ENCODE data around the gene CAMK2N2. TPM values are rescaled to one million over a fixed set of nuclear protein-coding genes. Genes with fewer than 3 reads are reported as not detected.
A peak's percentile ranks its signal among the peaks of the same experiment; 100 is the strongest.

Gene CAMK2N2
- total and polyA plus RNA-seq, 2 of the 4 experiments (the other 2 are of a cell fraction), result 0.34 TPM; not detected in 1

DNA sequence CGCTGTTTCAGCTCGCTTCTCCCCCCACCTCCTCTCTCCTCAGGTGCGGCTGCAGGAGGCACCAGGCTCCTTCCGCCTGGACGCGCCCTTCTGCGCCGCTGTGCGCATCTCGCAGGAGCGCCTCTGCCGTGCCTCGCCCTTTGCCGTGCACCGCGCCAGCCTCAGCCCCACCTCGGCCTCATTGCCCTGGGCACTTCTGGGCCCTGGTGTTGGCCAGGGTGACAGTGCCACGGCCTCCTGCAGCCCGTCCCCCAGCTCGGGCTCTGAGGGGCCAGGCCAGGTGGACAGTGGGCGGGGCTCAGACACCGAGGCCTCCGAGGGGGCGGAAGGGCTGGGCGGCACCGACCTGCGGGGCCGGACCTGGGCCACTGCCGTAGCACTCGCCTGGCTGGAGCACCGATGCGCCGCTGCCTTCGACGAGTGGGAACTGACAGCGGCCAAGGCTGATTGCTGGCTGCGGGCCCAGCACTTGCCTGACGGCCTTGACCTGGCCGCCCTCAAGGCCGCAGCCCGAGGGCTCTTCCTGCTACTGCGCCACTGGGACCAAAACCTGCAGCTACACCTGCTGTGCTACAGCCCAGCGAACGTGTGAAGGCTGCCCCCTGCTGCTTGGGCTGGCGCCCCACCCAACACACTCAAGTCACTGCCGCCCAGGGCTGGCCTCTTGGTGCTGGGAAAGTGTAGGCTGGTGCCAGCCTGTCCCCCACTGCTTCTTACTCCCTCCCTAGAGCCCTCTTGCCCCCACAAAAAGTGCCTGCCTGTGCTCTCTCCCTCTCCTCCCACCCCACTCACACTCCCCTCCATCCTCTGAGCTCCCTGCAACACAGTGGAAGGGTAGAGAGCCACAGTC, 19.7 kb downstream of the CAMK2N2 start:
- H3K9me3 ChIP-seq (ENCODE audit: control insufficient read depth, insufficient read depth, low read length), result no peaks in the 10 kb centered on the region
- peak overlapping the region; percentile 70 for H2AK9ac ChIP-seq (replicated peaks; ENCODE audit: low read depth, low read length, poor library complexity)
- H3K9me1 ChIP-seq (ENCODE audit: insufficient read depth, low read length), result no peaks in the 10 kb centered on the region
- no peak overlapping the region for H2BK5ac ChIP-seq (ENCODE audit: low read depth, low read length, poor library complexity, severe bottlenecking)
- ATAC-seq (ENCODE audit: low read depth), result peak; percentile 72
- intact Hi-C loops (cut with micrococcal nuclease), result no loop called here
- dilution Hi-C loops (cut with HindIII; ENCODE audit: low sequenced_read_pairs, unreplicated experiment), result no loop called here
- no peak overlapping the region for H3K18ac ChIP-seq (ENCODE audit: low read depth, low read length)
- no peak overlapping the region for H2BK20ac ChIP-seq (ENCODE audit: low read depth, low read length)
- H3K4me1 ChIP-seq (ENCODE audit: control insufficient read depth, insufficient read depth, low read length), result no peaks in the 10 kb centered on the region
- peaks cover 33% of the 10 kb centered on the region for H3K36me3 ChIP-seq (ENCODE audit: control insufficient read depth, insufficient read depth, low read length)
- no peak overlapping the region for H3K27ac ChIP-seq (ENCODE audit: insufficient read depth, low read length)
- WGBS, 2 experiments (ENCODE audit: extremely low coverage in 2 of 2, insufficient read length in 1 of 2), result 22% methylated on average over 24 of the region's 46 CpGs; no CpG with 5 or more reads in 1 of the 2 experiments
- BruUV-seq (replicated peaks), result no TSS peak
- H2AFZ ChIP-seq (replicated peaks; ENCODE audit: low read length, poor library complexity), result peak overlapping the region; percentile 29
- no peak overlapping the region for H3K23ac ChIP-seq (ENCODE audit: low read depth, low read length)
- POLR2A ChIA-PET (ENCODE audit: unreplicated experiment), result no interaction called here
- peaks cover 0 to 10% of the 10 kb centered on the region in 2 experiments; a peak in 1 of 4 replicates for H3K79me1 ChIP-seq (ENCODE audit: low read depth in 1 of 2, low read length in 2 of 2)
- H4K20me1 ChIP-seq (ENCODE audit: insufficient read depth, low read length), result peaks cover 14% of the 10 kb centered on the region
- no peak overlapping the region for H3K56ac ChIP-seq (ENCODE audit: extremely low read depth, insufficient read depth, low read length)
- no peak overlapping the region for H4K91ac ChIP-seq (ENCODE audit: insufficient read depth, low read depth, low read length)
- H3K14ac ChIP-seq (replicated peaks; ENCODE audit: low read depth, low read length), result no peak overlapping the region
- peaks cover 5% of the 10 kb centered on the region; the same call in 1 of the 2 replicates for H3K27me3 ChIP-seq (ENCODE audit: control insufficient read depth, insufficient read depth, low read length)
- H3K9ac ChIP-seq (ENCODE audit: low read depth, low read length), result no peak overlapping the region
- DNase-seq, result peak; percentile 21
- no peak overlapping the region for H3K4me2 ChIP-seq (ENCODE audit: low read depth, low read length)
- no peak overlapping the region for H3K4me3 ChIP-seq (ENCODE audit: insufficient read depth, low read depth, low read length)
- H2BK15ac ChIP-seq (ENCODE audit: low read depth, low read length), result no peak overlapping the region
- no peak overlapping the region for H4K8ac ChIP-seq (ENCODE audit: low read depth in 2 of 2, low read length in 2 of 2)
- H4K5ac ChIP-seq (ENCODE audit: low read depth, low read length), result no peak overlapping the region
- H2AK5ac ChIP-seq (ENCODE audit: low read depth, low read length), result no peak overlapping the region
- H2BK120ac ChIP-seq (ENCODE audit: low read depth, low read length), result no peak overlapping the region
- in situ Hi-C loops (cut with MboI; ENCODE audit: low sequenced_read_pairs), result no loop called here
- no peak overlapping the region for H3K4ac ChIP-seq (ENCODE audit: low read depth, low read length)
- CTCF ChIA-PET, result no interaction called here
- TF ChIP-seq, protein P1, sequence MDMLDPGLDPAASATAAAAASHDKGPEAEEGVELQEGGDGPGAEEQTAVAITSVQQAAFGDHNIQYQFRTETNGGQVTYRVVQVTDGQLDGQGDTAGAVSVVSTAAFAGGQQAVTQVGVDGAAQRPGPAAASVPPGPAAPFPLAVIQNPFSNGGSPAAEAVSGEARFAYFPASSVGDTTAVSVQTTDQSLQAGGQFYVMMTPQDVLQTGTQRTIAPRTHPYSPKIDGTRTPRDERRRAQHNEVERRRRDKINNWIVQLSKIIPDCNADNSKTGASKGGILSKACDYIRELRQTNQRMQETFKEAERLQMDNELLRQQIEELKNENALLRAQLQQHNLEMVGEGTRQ (IDR thresholded peaks at IDR 0.05; ENCODE audit: low read depth, low read length), result no peak
- TF ChIP-seq SMC3 (IDR thresholded peaks at IDR 0.05; ENCODE audit: low read depth, low read length) (peak; percentile 44), CEBPB (IDR thresholded peaks at IDR 0.05; ENCODE audit: low read depth, low read length) (no peak), MAZ (IDR thresholded peaks at IDR 0.05; ENCODE audit: borderline replicate concordance, low read depth, low read length) (no peak), POLR2A (IDR thresholded peaks at IDR 0.05; ENCODE audit: low read depth, low read length) (no peak), RAD21 (IDR thresholded peaks at IDR 0.05; ENCODE audit: low read length) (peak; percentile 54), BHLHE40 (IDR thresholded peaks at IDR 0.05; ENCODE audit: low read depth, low read length) (no peak), CHD1 (IDR thresholded peaks at IDR 0.05; ENCODE audit: low read depth, low read length) (no peak), MXI1 (IDR thresholded peaks at IDR 0.05; ENCODE audit: borderline replicate concordance, low read depth, low read length) (no peak), MAFK (IDR thresholded peaks at IDR 0.05; ENCODE audit: low read depth, low read length) (no peak), FOS (IDR thresholded peaks at IDR 0.05; ENCODE audit: low read depth, low read length) (no peak), RCOR1 (IDR thresholded peaks at IDR 0.05; ENCODE audit: insufficient replicate concordance, low read length) (no peak), NFE2L2 (IDR thresholded peaks at IDR 0.05; ENCODE audit: low read depth, low read length) (no peak)
- TF ChIP-seq, protein P2, sequence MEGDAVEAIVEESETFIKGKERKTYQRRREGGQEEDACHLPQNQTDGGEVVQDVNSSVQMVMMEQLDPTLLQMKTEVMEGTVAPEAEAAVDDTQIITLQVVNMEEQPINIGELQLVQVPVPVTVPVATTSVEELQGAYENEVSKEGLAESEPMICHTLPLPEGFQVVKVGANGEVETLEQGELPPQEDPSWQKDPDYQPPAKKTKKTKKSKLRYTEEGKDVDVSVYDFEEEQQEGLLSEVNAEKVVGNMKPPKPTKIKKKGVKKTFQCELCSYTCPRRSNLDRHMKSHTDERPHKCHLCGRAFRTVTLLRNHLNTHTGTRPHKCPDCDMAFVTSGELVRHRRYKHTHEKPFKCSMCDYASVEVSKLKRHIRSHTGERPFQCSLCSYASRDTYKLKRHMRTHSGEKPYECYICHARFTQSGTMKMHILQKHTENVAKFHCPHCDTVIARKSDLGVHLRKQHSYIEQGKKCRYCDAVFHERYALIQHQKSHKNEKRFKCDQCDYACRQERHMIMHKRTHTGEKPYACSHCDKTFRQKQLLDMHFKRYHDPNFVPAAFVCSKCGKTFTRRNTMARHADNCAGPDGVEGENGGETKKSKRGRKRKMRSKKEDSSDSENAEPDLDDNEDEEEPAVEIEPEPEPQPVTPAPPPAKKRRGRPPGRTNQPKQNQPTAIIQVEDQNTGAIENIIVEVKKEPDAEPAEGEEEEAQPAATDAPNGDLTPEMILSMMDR (conservative IDR thresholded peaks at IDR 0.05; ENCODE audit: low read depth, low read length), result peak; percentile 38
- TF ChIP-seq, protein P3, sequence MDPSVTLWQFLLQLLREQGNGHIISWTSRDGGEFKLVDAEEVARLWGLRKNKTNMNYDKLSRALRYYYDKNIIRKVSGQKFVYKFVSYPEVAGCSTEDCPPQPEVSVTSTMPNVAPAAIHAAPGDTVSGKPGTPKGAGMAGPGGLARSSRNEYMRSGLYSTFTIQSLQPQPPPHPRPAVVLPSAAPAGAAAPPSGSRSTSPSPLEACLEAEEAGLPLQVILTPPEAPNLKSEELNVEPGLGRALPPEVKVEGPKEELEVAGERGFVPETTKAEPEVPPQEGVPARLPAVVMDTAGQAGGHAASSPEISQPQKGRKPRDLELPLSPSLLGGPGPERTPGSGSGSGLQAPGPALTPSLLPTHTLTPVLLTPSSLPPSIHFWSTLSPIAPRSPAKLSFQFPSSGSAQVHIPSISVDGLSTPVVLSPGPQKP (IDR thresholded peaks at IDR 0.05; ENCODE audit: borderline replicate concordance, low read depth, low read length), result no peak

All from IMR-90 (cell line).